Measurements from ENCODE around the gene TAF4. TPM values are rescaled to one million over a fixed set of nuclear protein-coding genes. Genes with fewer than 3 reads are reported as not detected.

The TAF4 gene
- total RNA-seq, 4 donors from 2014 or later: 21.1 to 40.6 (median 22.1) TPM

- intact Hi-C loops (cut with DNase I; ENCODE audit: low total_unique reads): no loop called here
- DNase-seq (ENCODE audit: low spot score in 2 of 2): no peak
- WGBS, 2 donors: 90% methylated on average over 20 of the region's 20 CpGs
- no peak for TF ChIP-seq POLR2A (IDR thresholded peaks at IDR 0.05)
- TF ChIP-seq CTCF (IDR thresholded peaks at IDR 0.05): no peak
- no peak overlapping the region for H3K4me3 ChIP-seq (ENCODE audit: low read depth, poor library complexity, severe bottlenecking)
These were observed 20.6 kb downstream of the TAF4 start for GRCh38 chr20:62045118-62045517.

- TF ChIP-seq CTCF (IDR thresholded peaks at IDR 0.05): no peak
- no peak for DNase-seq (ENCODE audit: low spot score in 2 of 2)
- 55% methylated on average over 5 to 6 of the region's 6 CpGs for WGBS, 2 donors
- intact Hi-C loops (cut with DNase I; ENCODE audit: low total_unique reads): no loop called here
- H3K4me3 ChIP-seq (ENCODE audit: low read depth, poor library complexity, severe bottlenecking): no peak overlapping the region
These were observed 21.1 kb downstream of the TAF4 start for GRCh38 chr20:62044631-62045030.

GRCh38 chr20:62043131-62043914, 22.4 kb downstream of the TAF4 start:
- no peak for DNase-seq (ENCODE audit: low spot score in 2 of 2)
- WGBS, 2 donors: 80 to 85% methylated on average over 17 of the region's 17 CpGs

GRCh38 chr20:62042025-62042820, 23.5 kb downstream of the TAF4 start:
- no peak for TF ChIP-seq CTCF (IDR thresholded peaks at IDR 0.05)
- TF ChIP-seq POLR2A (IDR thresholded peaks at IDR 0.05): no peak
- H3K4me3 ChIP-seq (ENCODE audit: low read depth, poor library complexity, severe bottlenecking): no peak overlapping the region
- 96% methylated on average over 22 of the region's 22 CpGs for WGBS, 2 donors
- no peak for DNase-seq (ENCODE audit: low spot score in 2 of 2)
- intact Hi-C loops (cut with DNase I; ENCODE audit: low total_unique reads): no loop called here

More at GRCh38 chr20:62043131-62043914, 22.4 kb downstream of the TAF4 start:
- TF ChIP-seq CTCF (IDR thresholded peaks at IDR 0.05) (no peak), POLR2A (IDR thresholded peaks at IDR 0.05) (no peak)
- no peak overlapping the region for H3K4me3 ChIP-seq (ENCODE audit: low read depth, poor library complexity, severe bottlenecking)
- intact Hi-C loops (cut with DNase I; ENCODE audit: low total_unique reads): no loop called here

GRCh38 chr20:62040933-62041332, 24.7 kb downstream of the TAF4 start:
- intact Hi-C loops (cut with DNase I; ENCODE audit: low total_unique reads): no loop called here
- TF ChIP-seq CTCF (IDR thresholded peaks at IDR 0.05): no peak
- TF ChIP-seq POLR2A (IDR thresholded peaks at IDR 0.05): no peak
- WGBS, 2 donors: 89 to 93% methylated on average over 13 of the region's 13 CpGs
- no peak for DNase-seq (ENCODE audit: low spot score in 2 of 2)
- H3K4me3 ChIP-seq (ENCODE audit: low read depth, poor library complexity, severe bottlenecking): no peak overlapping the region
